ENCODE results near the gene CIT.

CIT gene

GRCh38 chr12:119699199-119699760 is 177.8 kb downstream of the CIT start:
- no peak for DNase-seq (ENCODE audit: low spot score)

DNA sequence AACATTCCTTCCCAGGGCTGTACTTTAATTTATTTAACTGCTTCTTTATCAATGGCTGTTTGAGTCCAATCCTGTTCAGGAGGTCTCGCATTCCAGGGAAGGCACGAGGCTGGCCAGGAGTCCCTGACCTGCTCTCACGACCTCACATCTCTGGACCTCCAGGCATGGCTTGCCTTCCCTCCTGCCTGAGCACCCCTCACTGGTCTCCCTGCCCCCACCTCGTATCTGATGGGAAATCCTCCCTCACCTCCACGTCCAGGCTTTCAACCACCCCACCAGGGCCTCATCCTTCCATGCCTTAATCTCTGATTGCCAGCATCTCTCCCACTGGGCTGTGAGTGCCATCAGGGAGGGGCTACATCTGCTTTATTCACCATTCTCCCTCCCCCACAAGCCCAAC is 180.2 kb downstream of the CIT start:
- DNase-seq (ENCODE audit: low spot score) = no peak

GRCh38 chr12:119695034-119695433 is 182.1 kb downstream of the CIT start:
- peak; percentile 22 for DNase-seq (ENCODE audit: low spot score)

GRCh38 chr12:119694111-119694510 is 183.0 kb downstream of the CIT start:
- DNase-seq (ENCODE audit: low spot score) = no peak

- DNase-seq (ENCODE audit: low spot score) = no peak
Observed at GRCh38 chr12:119693511-119693910, 183.6 kb downstream of the CIT start.

DNA sequence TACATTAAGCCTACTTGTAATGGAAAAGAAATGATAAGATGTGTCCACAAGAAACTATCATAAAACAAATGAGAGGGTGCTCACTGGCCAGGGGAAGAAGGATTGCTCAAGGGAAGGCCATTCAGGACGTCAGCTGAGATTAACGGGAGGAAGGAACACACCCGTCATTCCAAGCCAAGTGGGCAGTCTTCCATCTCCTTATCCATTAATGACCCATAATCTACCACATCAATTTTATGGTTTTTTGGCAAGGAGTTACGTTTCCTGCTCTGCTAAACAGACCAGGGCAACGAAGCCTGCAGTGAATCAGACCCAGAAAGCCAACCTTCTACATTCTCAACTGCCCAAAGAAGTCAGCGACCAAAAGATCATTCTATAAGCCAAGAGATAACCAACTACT is 184.1 kb downstream of the CIT start:
- DNase-seq (ENCODE audit: low spot score) = no peak

- no peak for DNase-seq (ENCODE audit: low spot score)
Observed at GRCh38 chr12:119692410-119692809, 184.7 kb downstream of the CIT start.

DNA sequence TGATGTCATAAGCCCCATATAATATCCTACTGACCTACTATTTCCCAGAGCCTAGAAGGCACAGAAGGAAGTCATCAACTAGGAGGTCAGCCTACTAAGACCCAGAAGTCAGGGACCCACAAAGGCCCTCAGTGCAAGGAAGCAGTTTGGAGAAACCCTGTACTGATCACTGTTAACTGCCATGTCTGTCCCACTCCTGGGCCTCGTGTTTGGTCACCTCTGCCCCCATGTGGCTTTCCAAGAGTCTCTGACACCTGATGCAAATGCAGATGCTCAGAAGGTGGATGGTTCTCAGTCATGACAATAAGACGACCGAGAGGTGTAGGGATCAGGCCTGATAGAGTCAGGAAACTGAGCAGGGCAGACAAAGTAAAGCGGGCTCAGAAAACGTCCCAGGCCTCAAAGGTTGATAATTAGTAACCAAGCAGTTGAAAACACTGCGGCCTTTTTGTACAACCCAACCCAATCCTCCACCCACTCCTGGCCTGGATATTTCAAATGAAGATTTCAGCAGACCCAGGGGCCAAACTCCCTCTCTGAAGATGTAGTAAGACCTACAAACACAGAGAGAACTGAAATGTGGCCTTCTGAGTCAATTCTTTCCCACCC is 185.8 kb downstream of the CIT start:
- no peak for DNase-seq (ENCODE audit: low spot score)

DNA sequence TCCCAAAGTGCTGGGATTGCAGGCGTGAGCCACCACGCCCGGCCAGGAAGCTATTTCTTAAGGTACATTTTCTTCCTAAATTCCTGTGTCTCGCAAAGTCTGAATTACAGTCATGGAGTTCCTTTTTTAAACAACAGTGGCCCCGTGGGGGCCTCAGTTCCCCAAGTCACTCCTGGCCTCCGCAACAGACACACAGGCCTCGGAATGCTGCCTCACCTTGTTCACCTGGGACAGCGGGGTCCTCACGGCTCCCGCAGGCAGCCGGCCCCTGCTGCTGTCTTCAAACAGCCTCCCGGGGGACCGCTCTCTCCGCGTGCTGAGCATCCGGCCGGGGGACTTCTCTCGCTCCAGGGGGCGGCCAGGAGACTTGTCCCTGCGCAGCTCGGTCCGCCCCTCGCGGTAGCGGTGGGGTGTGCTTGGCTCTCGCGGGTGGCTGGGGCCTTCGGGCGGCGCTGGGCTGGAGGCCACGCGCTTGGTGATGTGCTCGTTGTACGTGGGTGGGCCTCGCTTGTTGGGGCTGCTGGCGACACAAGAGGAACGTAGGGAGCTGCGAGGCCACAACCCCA is 187.1 kb downstream of the CIT start:
- no peak for DNase-seq (ENCODE audit: low spot score)

DNA sequence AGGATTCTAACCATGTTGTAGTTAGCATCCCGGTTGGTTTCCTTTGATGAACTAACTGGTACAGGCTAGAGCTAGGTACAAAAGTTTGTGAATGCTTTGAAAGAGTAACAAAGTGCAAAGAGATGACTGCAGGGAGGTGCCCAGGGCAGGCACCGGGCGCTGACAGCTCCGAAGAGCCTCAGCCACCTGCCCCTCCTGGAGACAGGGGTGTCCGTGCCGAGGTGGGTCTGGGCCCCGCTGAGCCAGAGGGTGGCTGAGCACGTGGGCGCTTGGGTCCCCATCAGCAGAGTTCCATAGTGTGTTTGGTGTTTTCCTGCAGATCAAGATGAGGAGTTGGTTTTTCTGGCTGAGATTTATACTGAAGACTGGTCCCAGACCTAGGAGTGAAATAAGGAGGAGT is 189.2 kb downstream of the CIT start:
- DNase-seq (ENCODE audit: low spot score) = no peak

GRCh38 chr12:119687406-119687805 is 189.7 kb downstream of the CIT start:
- no peak for DNase-seq (ENCODE audit: low spot score)

GRCh38 chr12:119686776-119687175 is 190.3 kb downstream of the CIT start:
- DNase-seq (ENCODE audit: low spot score) = no peak

DNA sequence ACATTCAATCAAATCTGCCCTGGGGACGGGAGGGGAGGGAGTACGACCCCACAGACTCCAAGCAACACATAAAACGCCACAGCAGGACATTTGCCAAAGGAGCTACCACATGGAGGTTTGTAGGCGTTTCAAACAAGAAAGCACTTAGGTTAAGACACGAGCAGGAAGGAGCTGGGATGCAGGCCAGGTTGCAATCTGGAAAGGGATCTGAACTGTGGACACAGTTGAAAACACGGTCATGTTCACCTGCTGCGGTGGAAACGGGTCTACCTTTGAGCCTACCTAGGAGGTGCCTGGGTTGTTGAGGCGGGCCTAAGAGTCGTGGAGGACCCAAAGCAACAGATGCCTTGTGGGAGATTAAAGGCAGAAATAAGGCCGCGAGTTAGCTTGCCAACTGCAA is 190.8 kb downstream of the CIT start:
- DNase-seq (ENCODE audit: low spot score) = no peak

DNA sequence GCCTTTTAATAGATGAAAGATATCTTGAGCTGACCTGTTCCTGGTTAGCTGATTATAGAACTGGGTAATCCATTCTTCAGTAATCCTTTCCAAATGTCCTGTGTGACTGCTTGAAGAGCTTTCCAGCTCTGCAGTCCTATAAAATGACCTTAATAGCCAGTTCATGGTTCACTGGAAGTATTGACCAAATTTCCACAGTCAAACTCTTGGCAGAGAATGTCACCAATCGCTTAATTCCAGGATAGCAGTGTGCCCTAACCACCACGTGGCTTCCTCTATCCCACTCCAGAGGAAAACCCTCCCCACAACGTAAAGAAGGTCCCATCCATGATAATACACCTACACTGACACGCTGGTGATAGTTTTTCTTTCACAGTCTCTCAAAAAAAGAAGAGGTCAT is 191.7 kb downstream of the CIT start:
- no peak for DNase-seq (ENCODE audit: low spot score)

DNA sequence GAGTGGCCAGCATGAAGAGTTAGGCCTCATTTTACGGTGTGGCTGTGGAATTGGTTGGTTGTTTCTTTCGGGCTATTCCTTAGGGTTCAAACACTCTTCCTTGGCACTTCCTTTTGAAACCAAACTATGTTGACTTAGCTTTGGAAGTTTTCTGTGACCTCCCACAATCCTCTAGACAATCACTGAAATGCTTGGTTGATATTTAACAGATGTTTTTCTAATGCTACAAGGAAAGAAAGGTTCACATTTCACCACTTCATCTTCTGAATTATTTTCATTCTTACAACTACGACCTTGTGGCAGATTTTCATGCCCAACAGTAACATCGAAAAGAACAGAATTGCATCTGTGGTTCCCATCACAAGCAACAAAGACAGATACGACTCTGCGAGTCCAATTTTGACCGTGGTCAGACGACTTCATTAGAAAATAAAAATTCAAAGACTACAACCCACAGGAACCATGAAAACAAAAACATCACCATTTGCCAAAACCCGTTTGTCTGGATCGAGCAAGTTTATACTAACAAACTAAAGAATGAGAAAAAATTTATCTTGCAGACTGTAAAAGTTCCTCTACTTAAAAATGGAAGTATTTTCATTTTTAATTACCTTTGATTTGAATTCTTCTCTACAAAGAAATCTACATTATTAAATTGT is 192.3 kb downstream of the CIT start:
- no peak for DNase-seq (ENCODE audit: low spot score)

GRCh38 chr12:119683816-119684215 is 193.3 kb downstream of the CIT start:
- DNase-seq (ENCODE audit: low spot score) = peak; percentile 12

DNA sequence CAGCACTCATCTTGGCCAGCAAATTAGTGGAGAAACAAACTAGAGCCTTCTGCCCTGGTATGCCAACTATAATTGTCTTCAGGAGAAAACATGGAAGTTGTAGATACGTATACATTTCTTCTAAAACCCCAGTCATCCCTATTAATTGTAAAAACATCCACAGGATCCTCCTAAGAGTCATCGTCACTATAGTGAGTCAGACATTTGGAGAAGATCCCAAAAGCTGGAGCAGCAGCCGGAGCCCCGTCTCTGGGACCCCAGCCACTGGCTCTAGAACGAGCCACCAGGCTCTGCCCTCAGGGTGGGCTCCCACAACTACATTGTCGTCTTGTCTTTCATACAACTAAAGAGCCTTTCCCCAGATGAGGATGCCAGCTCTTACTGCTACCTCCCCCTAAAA is 193.7 kb downstream of the CIT start:
- no peak for DNase-seq (ENCODE audit: low spot score)

DNA sequence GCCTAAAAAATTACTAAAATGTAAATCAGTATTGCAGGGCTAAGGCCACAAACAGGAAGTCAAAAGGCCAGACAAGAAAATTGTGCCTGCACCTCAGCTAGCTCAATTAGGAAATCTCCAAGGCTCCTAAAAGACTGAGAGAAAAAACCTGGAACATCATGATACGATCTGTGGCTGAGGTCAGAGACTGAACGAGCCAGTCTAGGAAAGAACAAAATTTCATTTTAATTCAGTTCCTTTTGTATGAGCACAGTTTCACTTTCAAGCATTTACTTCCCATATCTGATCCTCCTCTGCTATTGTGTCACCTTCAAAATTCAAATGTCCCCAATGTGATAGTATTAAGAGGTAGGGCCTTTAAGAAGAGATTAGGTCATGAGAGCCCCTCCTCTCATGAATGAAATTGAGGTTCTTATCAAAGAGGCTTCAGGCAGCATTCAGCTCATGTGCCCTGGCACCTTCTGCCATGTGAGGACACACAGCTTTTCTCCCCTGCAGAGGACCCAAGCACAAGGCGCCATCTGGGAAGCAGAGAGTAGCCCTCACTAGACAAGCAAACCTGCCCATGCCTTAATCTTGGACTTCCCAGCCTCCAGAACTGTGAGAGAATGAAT is 194.4 kb downstream of the CIT start:
- DNase-seq (ENCODE audit: low spot score) = no peak

- DNase-seq (ENCODE audit: low spot score) = no peak
Observed at GRCh38 chr12:119681728-119682638, 195.1 kb downstream of the CIT start.

DNA sequence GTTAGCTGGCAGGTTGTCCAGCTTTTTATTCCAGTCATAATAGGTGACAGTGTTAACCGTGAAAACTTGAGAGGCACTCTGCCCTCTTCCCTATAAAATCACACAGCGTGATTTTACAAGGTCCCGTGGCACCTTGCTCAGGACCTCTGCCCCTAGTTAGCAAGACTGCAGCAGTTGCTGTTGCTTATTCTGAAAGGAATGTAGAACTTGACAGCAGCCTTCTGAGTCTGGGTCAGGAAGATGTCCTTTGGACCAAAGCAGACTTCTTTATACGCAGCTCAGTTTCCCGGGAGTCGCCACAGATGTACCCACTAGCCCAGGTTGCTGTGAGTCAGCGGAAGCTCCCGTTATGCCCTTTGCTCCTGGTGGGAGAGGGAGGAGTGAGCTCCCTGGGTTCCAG is 196.0 kb downstream of the CIT start:
- no peak for DNase-seq (ENCODE audit: low spot score)

DNA sequence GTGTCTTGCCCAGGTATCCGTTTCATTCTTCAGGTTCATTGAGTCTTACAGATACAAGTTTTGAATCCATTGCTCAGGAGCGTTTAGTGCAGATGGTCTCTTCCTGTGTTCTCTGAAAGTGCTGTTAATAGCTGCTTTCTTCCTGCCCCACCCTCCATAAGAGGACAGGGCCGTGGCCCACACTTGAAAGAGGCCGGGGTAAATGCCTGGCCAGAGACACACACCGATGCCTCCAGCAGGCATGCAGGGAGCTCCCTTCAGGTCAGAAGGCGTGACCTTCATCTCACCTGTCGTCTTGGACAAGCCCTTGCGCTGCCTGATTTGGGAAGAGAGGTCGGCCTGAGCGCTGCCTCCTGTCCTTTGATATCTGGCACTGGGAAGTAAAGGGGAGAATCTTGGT is 197.6 kb downstream of the CIT start:
- DNase-seq (ENCODE audit: low spot score) = no peak

- no peak for DNase-seq (ENCODE audit: low spot score)
Observed at GRCh38 chr12:119679081-119679480, 198.0 kb downstream of the CIT start.
